Measurements from ENCODE around the gene LUZP4.

The LUZP4 gene

DNA sequence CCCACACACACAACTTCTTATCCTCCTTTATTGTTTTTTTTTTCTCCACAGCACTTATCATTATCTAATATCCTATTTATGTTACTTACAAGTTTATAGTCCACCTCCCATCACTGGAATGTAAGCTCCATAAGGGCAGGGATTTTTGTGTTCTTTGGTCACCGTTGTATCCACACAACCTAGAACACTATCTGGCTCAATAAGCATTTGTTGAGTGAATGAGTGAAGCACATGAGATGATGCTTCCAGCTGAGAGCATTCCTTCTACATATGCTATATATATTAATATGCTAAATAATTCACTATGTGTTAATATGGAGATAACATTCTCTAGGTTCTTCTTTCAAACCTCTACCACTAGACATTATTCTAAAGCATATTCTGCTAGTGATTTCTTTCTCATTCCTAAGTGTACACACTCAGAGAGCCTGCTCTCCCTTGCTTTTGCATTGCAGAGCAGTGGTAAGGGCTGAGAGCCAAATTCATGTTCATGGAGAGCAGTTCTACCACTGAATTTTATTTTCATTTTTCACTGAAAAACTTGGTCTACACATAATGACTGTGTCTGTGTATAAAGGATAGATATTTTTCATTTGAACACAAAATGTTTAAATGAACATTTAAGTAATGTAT, 20.3 kb upstream of the LUZP4 start:
- H3K27me3 ChIP-seq (ENCODE audit: control insufficient read depth, low read length), result no peaks in the 10 kb centered on the region
- TF ChIP-seq EZH2phosphoT487 (IDR thresholded peaks at IDR 0.05; ENCODE audit: borderline replicate concordance, low read length), result no peak
- TF ChIP-seq CTCF (IDR thresholded peaks at IDR 0.05; ENCODE audit: low read depth, low read length, poor library complexity, severe bottlenecking), result no peak
- no peak overlapping the region for H3K27ac ChIP-seq (ENCODE audit: low read depth, low read length)
- no peaks in the 10 kb centered on the region for H3K36me3 ChIP-seq (ENCODE audit: control insufficient read depth, low read length)
- H3F3A ChIP-seq (ENCODE audit: control insufficient read depth, insufficient read depth), result no peaks in the 10 kb centered on the region
- no peaks in the 10 kb centered on the region for H3K9me3 ChIP-seq (ENCODE audit: control insufficient read depth, insufficient read depth, low read length)
- no peaks in the 10 kb centered on the region for H3K4me1 ChIP-seq (ENCODE audit: control insufficient read depth, low read length)
- no peaks in the 10 kb centered on the region for H3K79me2 ChIP-seq (ENCODE audit: control insufficient read depth, low read length)
- H4K20me1 ChIP-seq (ENCODE audit: control insufficient read depth, insufficient read depth, low read depth, low read length), result no peaks in the 10 kb centered on the region
- H3K9me2 ChIP-seq (replicated peaks; ENCODE audit: control insufficient read depth, low read length), result no peaks in the 10 kb centered on the region
- no peak overlapping the region for H3K4me3 ChIP-seq (ENCODE audit: low read length)
- no peak overlapping the region for H3K4me2 ChIP-seq (ENCODE audit: low read length)

- no peak overlapping the region for H3K4me3 ChIP-seq (ENCODE audit: low read length)
- H3K36me3 ChIP-seq (ENCODE audit: control insufficient read depth, low read length), result no peaks in the 10 kb centered on the region
- no peaks in the 10 kb centered on the region for H3F3A ChIP-seq (ENCODE audit: control insufficient read depth, insufficient read depth)
- no peak overlapping the region for H3K27ac ChIP-seq (ENCODE audit: low read depth, low read length)
- H4K20me1 ChIP-seq (ENCODE audit: control insufficient read depth, insufficient read depth, low read depth, low read length), result no peaks in the 10 kb centered on the region
- no peaks in the 10 kb centered on the region for H3K9me3 ChIP-seq (ENCODE audit: control insufficient read depth, insufficient read depth, low read length)
- H3K4me1 ChIP-seq (ENCODE audit: control insufficient read depth, low read length), result no peaks in the 10 kb centered on the region
- H3K79me2 ChIP-seq (ENCODE audit: control insufficient read depth, low read length), result no peaks in the 10 kb centered on the region
- no peak overlapping the region for H3K4me2 ChIP-seq (ENCODE audit: low read length)
- H3K9me2 ChIP-seq (replicated peaks; ENCODE audit: control insufficient read depth, low read length), result no peaks in the 10 kb centered on the region
- TF ChIP-seq EZH2phosphoT487 (IDR thresholded peaks at IDR 0.05; ENCODE audit: borderline replicate concordance, low read length) (no peak), CTCF (IDR thresholded peaks at IDR 0.05; ENCODE audit: low read depth, low read length, poor library complexity, severe bottlenecking) (no peak)
- no peaks in the 10 kb centered on the region for H3K27me3 ChIP-seq (ENCODE audit: control insufficient read depth, low read length)
Measured at GRCh38 chrX:115284877-115285276, 4.6 kb upstream of the LUZP4 start.

DNA sequence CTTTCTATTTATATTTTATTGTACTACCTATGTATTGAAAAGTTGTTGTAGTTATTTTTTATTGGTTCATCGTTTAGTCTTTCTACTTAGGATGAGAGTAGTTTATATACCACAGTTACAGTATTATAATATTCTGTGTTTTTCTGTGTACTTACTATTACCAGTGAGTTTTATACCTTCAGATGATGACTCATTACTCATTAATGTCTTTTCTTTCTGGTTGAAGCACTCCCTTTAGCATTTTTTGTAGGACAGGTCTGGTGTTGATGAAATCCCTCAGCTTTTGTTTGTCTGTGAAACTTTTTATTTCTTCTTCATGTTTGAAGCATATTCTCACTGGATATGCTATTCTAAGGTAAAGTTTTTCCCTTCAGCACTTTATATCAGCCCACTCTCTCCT, 7.7 kb downstream of the LUZP4 start:
- Histone ChIP-seq H3K4me2 (ENCODE audit: low read length) (no peak overlapping the region), H3K4me3 (ENCODE audit: low read length) (no peak overlapping the region), H4K20me1 (ENCODE audit: control insufficient read depth, insufficient read depth, low read depth, low read length) (no peaks in the 10 kb centered on the region), H3K79me2 (ENCODE audit: control insufficient read depth, low read length) (no peaks in the 10 kb centered on the region), H3K36me3 (ENCODE audit: control insufficient read depth, low read length) (no peaks in the 10 kb centered on the region), H3K27ac (ENCODE audit: low read depth, low read length) (no peak overlapping the region), H3K9me2 (replicated peaks; ENCODE audit: control insufficient read depth, low read length) (no peaks in the 10 kb centered on the region), H3K4me1 (ENCODE audit: control insufficient read depth, low read length) (no peaks in the 10 kb centered on the region), H3K9me3 (ENCODE audit: control insufficient read depth, insufficient read depth, low read length) (no peaks in the 10 kb centered on the region), H3F3A (ENCODE audit: control insufficient read depth, insufficient read depth) (no peaks in the 10 kb centered on the region), H3K27me3 (ENCODE audit: control insufficient read depth, low read length) (no peaks in the 10 kb centered on the region)
- TF ChIP-seq EZH2phosphoT487 (IDR thresholded peaks at IDR 0.05; ENCODE audit: borderline replicate concordance, low read length), result no peak
- no peak for TF ChIP-seq CTCF (IDR thresholded peaks at IDR 0.05; ENCODE audit: low read depth, low read length, poor library complexity, severe bottlenecking)
